C1 segment of cervical spinal cord (tissue), 14 donors: ENCODE data around the gene RGS3.

Source experiments
- DNase-seq, 14 donors: peaks; one replicate each; lab custom pipeline; 2025; lab: John Stamatoyannopoulos, UW

Gene RGS3

GRCh38 chr9:113529336-113530009 is 65.9 kb downstream of the RGS3 start:
- DNase-seq = no peak

GRCh38 chr9:113530022-113530635 is 66.6 kb downstream of the RGS3 start:
- DNase-seq = no peak

- no peak for DNase-seq
These were observed 67.4 kb downstream of the RGS3 start for GRCh38 chr9:113530942-113531341.

GRCh38 chr9:113531919-113532808 is 68.6 kb downstream of the RGS3 start:
- peak in 2 of 14 donors; percentile 33 to 97 for DNase-seq

GRCh38 chr9:113532809-113533190 is 69.3 kb downstream of the RGS3 start:
- no peak for DNase-seq

GRCh38 chr9:113533335-113534225 is 70.1 kb downstream of the RGS3 start:
- no peak for DNase-seq

- peak in 3 of 14 donors; percentile 44 to 50 (median 45) for DNase-seq
These were observed 72.2 kb downstream of the RGS3 start for GRCh38 chr9:113535756-113536155.

- peak in 2 of 14 donors; percentile 29 to 68 for DNase-seq
These were observed 72.6 kb downstream of the RGS3 start for GRCh38 chr9:113536166-113536482.

GRCh38 chr9:113536483-113537228 is 73.1 kb downstream of the RGS3 start:
- DNase-seq = peak in 13 of 14 donors; percentile 26 to 96 (median 86)

- DNase-seq = peak in 5 of 14 donors; percentile 54 to 70 (median 63)
These were observed 73.8 kb downstream of the RGS3 start for GRCh38 chr9:113537229-113537810.

- no peak for DNase-seq
These were observed 74.6 kb downstream of the RGS3 start for GRCh38 chr9:113538131-113538530.

GRCh38 chr9:113538701-113539430 is 75.3 kb downstream of the RGS3 start:
- peak in 1 of 14 donors; percentile 21 for DNase-seq

GRCh38 chr9:113540466-113540865 is 76.9 kb downstream of the RGS3 start:
- no peak for DNase-seq

GRCh38 chr9:113541019-113541900 is 77.7 kb downstream of the RGS3 start:
- peak in 8 of 14 donors; percentile 20 to 62 (median 38) for DNase-seq

- no peak for DNase-seq
These were observed 78.5 kb downstream of the RGS3 start for GRCh38 chr9:113542006-113542405.

GRCh38 chr9:113542741-113543140 is 79.2 kb downstream of the RGS3 start:
- DNase-seq = no peak

GRCh38 chr9:113543296-113543981 is 79.9 kb downstream of the RGS3 start:
- peak in 1 of 14 donors; percentile 33 for DNase-seq

GRCh38 chr9:113543982-113544303 is 80.4 kb downstream of the RGS3 start:
- DNase-seq = peak in 1 of 14 donors; percentile 21
